Measurements from ENCODE around the gene SLC8A3. TPM values are rescaled to one million over a fixed set of nuclear protein-coding genes. Genes with fewer than 3 reads are reported as not detected.

Gene SLC8A3
- total and polyA plus RNA-seq, 2 of the 13 experiments (the other 11 are each of a cell fraction or from before 2014, with no cell fraction given), result 0.01 to 0.02 TPM

DNA sequence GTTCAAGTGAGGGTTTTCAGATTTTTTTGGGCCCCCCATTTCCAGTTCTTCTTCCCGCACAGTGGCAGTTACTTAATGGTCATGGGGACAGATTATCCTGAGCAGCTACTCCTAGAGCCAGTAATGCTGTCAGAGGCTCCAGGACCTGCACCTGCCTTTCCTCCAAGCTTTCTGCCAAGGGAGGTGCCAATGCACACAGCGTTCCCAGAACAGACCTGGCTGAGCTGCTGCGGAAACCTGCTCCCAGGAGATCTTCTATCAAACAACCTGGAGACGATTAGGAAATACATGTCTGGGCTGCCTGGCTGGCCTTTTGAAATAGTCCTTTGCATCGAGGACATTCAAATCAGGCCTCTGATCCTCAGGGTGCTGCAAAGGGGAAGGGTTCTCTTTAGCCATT lies 120.9 kb downstream of the SLC8A3 start:
- Histone ChIP-seq H3K79me2 (ENCODE audit: insufficient read depth, low read length) (no peaks in the 10 kb centered on the region), H3K4me2 (ENCODE audit: low read depth, low read length) (no peak overlapping the region), H3K9ac (ENCODE audit: insufficient read depth, low read depth, low read length) (no peak overlapping the region), H3K4me1 (ENCODE audit: insufficient read depth, low read length) (peaks cover 11% of the 10 kb centered on the region), H3K9me3 (ENCODE audit: low read length) (no peaks in the 10 kb centered on the region), H3K27me3 (ENCODE audit: control insufficient read depth in 1 of 2, insufficient read depth in 2 of 2, low read length in 2 of 2) (no peaks in the 10 kb centered on the region; a peak in 1 of 5 replicates), H3K36me3 (replicated peaks in 1 of 2; ENCODE audit: control insufficient read depth in 1 of 2, insufficient read depth in 2 of 2, low read length in 2 of 2) (no peaks in the 10 kb centered on the region; a peak in 1 of 5 replicates), H3K4me3 (replicated peaks in 1 of 3; ENCODE audit: insufficient read depth in 1 of 3, low read depth in 2 of 3, low read length in 3 of 3) (no peak overlapping the region), H2AFZ (ENCODE audit: low read length) (no peak overlapping the region), H4K20me1 (ENCODE audit: insufficient read depth, low read length) (no peaks in the 10 kb centered on the region), H3K27ac (ENCODE audit: extremely low read length, insufficient read depth, low read length) (no peak overlapping the region)
- FAIRE-seq (no peak), ATAC-seq (no peak), DNase-seq (ENCODE audit: low spot score) (no peak)
- intact Hi-C loops (cut with micrococcal nuclease; ENCODE audit: unreplicated experiment), result no loop called here
- 47% methylated on average over 5 of the region's 5 CpGs for WGBS (ENCODE audit: low lambda C conversion rate)
- ChIA-PET POLR2A (interaction anchor here (1.0 kb wide), 1 partner anchor 21 kb away, joined by 3 read pairs; no protein-coding TSS in a partner anchor), CTCF (ENCODE audit: low intra/inter-chr PET ratio, low total read pairs) (no interaction called here)
- TF ChIP-seq, protein P1, sequence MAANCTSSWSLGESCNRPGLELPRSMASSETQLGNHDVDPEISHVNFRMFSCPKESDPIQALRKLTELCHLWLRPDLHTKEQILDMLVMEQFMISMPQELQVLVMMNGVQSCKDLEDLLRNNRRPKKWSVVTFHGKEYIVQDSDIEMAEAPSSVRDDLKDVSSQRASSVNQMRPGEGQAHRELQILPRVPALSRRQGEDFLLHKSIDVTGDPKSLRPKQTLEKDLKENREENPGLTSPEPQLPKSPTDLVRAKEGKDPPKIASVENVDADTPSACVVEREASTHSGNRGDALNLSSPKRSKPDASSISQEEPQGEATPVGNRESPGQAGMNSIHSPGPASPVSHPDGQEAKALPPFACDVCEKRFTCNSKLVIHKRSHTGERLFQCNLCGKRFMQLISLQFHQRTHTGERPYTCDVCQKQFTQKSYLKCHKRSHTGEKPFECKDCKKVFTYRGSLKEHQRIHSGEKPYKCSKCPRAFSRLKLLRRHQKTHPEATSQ (CRISPR knock-in tag; IDR thresholded peaks at IDR 0.05; ENCODE audit: borderline replicate concordance), result no peak
- TF ChIP-seq ZC3H13 (CRISPR knock-in tag; IDR thresholded peaks at IDR 0.05), result no peak
- no peak for TF ChIP-seq ZNF414 (CRISPR knock-in tag; IDR thresholded peaks at IDR 0.05)
- TF ChIP-seq ZNF775 (CRISPR knock-in tag; IDR thresholded peaks at IDR 0.05; ENCODE audit: borderline replicate concordance), result no peak
- no peak for TF ChIP-seq KMT2B (CRISPR knock-in tag; IDR thresholded peaks at IDR 0.05)
- no peak for TF ChIP-seq KAT8 (CRISPR knock-in tag; IDR thresholded peaks at IDR 0.05)
- no peak for TF ChIP-seq ZNF275 (CRISPR knock-in tag; IDR thresholded peaks at IDR 0.05; ENCODE audit: borderline replicate concordance)
- no peak for TF ChIP-seq ZNF597 (CRISPR knock-in tag; IDR thresholded peaks at IDR 0.05)
- TF ChIP-seq CHD2 (IDR thresholded peaks at IDR 0.05; ENCODE audit: low read depth, low read length), result no peak
- no peak for TF ChIP-seq FOSL1 (CRISPR knock-in tag; IDR thresholded peaks at IDR 0.05; ENCODE audit: borderline replicate concordance)
- TF ChIP-seq AGO1 (IDR thresholded peaks at IDR 0.05; ENCODE audit: low read depth, low read length, poor library complexity, severe bottlenecking), result no peak
- no peak for TF ChIP-seq AFF4 (CRISPR knock-in tag; IDR thresholded peaks at IDR 0.05)
- TF ChIP-seq SP140L (CRISPR knock-in tag; IDR thresholded peaks at IDR 0.05; ENCODE audit: borderline replicate concordance), result no peak
- no peak for TF ChIP-seq SRSF9 (IDR thresholded peaks at IDR 0.05; ENCODE audit: borderline replicate concordance, insufficient read depth, low read depth, low read length, poor library complexity, severe bottlenecking)
- TF ChIP-seq HDAC2 (CRISPR knock-in tag; IDR thresholded peaks at IDR 0.05), result no peak
- BruUV-seq (replicated peaks), result no TSS peak
- in situ Hi-C loops (cut with HindIII; ENCODE audit: extremely low pct_ligation_motif_present, low pct_unique_long_range_greater_than_20kb), result no loop called here
